Kidney (tissue), 14 donors: ENCODE data around the gene ADAMTS17. TPM values are rescaled to one million over a fixed set of nuclear protein-coding genes. Genes with fewer than 3 reads are reported as not detected.
A peak's percentile ranks its signal among the peaks of the same experiment; 100 is the strongest.

ENCODE experiments used
- DNase-seq, 5 donors: peaks; one replicate each; pipeline ENCODE4 v3.0.0-alpha.2; 2013 to 2020
- FAIRE-seq: peaks from 2 replicates; lab custom pipeline; 2012; peaks lifted over from hg19 to GRCh38; lab: Jason Lieb, UNC
- H3K27ac ChIP-seq, 2 donors: one replicate each; pipeline ENCODE4 v1.7.0; 2013; ENCODE audit warnings: low read depth in 2 of 2, low read length in 2 of 2, inconsistent platforms in 1 of 2
- H3K27me3 ChIP-seq: one replicate; pipeline ENCODE4 v1.7.1; 2013; ENCODE audit warnings: low read length, inconsistent platforms; ENCODE audit not compliant: control insufficient read depth, insufficient read depth
- H3K36me3 ChIP-seq, 3 donors: one replicate each; pipeline versions ENCODE4 v1.7.0 to v1.7.1; 2013; ENCODE audit warnings: low read length in 3 of 3, control low read depth in 1 of 3, inconsistent platforms in 1 of 3; ENCODE audit not compliant: insufficient read depth in 3 of 3, control insufficient read depth in 2 of 3
- H3K4me1 ChIP-seq, 3 donors: one replicate each; pipeline versions ENCODE4 v1.7.0 to v1.7.1; 2013; ENCODE audit warnings: low read length in 3 of 3, inconsistent platforms in 1 of 3, low read depth in 1 of 3; ENCODE audit not compliant: control insufficient read depth in 2 of 3, insufficient read depth in 2 of 3
- H3K4me3 ChIP-seq, 3 donors: one replicate each; pipeline versions ENCODE4 v1.7.0 to v1.8.1; 2013; ENCODE audit warnings: low read length in 3 of 3, control low read depth in 1 of 3, inconsistent platforms in 1 of 3
- H3K9ac ChIP-seq, 3 donors: one replicate each; pipeline versions ENCODE4 v1.7.0 to v1.7.1; 2013; ENCODE audit warnings: low read length in 3 of 3, control low read depth in 1 of 3, inconsistent platforms in 1 of 3
- H3K9me3 ChIP-seq, 3 donors: one replicate each; pipeline versions ENCODE4 v1.7.0 to v1.7.1; 2013; ENCODE audit warnings: low read length in 3 of 3, control low read depth in 1 of 3, inconsistent platforms in 1 of 3; ENCODE audit not compliant: control insufficient read depth in 2 of 3, insufficient read depth in 1 of 3
- intact Hi-C: fragments of 100-400 bp; cut with DNase I; formaldehyde crosslinking; loops from one replicate; pipeline ENCODE4 v1.11.1; 2022
- polyA plus RNA-seq: library from polyadenylated mRNA; stranded (reverse); fragments of 350-450 nt; fragmentation: Illumina TruSeq; extraction: RNeasy Lipid Tissue Mini Kit (QIAGEN cat#74804); gene quantifications from one replicate; pipeline ENCODE4 v1.2.3, GENCODE V29; 2014; ENCODE audit warnings: low read depth, low replicate concordance; ENCODE audit not compliant: insufficient read depth
- total RNA-seq: library from RNA; stranded (reverse); fragmentation: NEBNext Ultra II Directional; extraction: Animal tissue kit (Norgen Biotek cat#: 25700); gene quantifications from one replicate; pipeline ENCODE4 v1.2.1, GENCODE V29; 2021
- TF ChIP-seq, protein P1 (sequence below): IDR thresholded peaks from 3 replicates; pipeline ENCODE4 v1.5.1; 2012; ENCODE audit warnings: mild to moderate bottlenecking, moderate library complexity, borderline replicate concordance; ENCODE audit not compliant: insufficient read depth; ENCODE audit errors: extremely low read depth
- donor health status: control.
- donor health status: control.
- donor health status: control.
- donor health status: control.
- donor health status: control.
- donor health status: DM: yes; HTN: yes; CAD: no.
- donor health status: Normal renal cell carcinoma (clear cell type).

Gene ADAMTS17
- total and polyA plus RNA-seq, 2 donors from 2014 or later = 1.7 to 2.2 TPM

DNA sequence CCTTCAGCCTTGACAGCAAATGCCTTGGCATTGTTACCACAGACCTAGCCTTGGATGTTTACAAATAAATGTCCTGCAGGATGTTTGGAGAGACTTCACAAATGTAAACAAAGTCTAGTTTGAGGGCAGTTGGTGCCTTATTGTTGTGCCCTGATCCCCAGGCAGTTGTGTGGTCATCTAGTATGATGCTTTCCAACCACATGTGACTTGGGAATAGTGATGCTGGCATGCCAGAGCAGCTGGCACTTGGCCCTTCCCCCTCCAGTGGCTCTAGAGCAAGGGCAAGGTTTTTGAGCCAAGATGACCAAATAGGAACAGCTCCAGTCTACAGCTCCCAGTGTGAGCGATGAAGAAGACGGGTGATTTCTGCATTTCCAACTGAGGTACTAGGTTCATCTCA lies 258.2 kb downstream of the ADAMTS17 start:
- DNase-seq = no peak
- no peaks in the 10 kb centered on the region for H3K36me3 ChIP-seq
- no peaks in the 10 kb centered on the region for H3K4me1 ChIP-seq
- TF ChIP-seq, protein P1, sequence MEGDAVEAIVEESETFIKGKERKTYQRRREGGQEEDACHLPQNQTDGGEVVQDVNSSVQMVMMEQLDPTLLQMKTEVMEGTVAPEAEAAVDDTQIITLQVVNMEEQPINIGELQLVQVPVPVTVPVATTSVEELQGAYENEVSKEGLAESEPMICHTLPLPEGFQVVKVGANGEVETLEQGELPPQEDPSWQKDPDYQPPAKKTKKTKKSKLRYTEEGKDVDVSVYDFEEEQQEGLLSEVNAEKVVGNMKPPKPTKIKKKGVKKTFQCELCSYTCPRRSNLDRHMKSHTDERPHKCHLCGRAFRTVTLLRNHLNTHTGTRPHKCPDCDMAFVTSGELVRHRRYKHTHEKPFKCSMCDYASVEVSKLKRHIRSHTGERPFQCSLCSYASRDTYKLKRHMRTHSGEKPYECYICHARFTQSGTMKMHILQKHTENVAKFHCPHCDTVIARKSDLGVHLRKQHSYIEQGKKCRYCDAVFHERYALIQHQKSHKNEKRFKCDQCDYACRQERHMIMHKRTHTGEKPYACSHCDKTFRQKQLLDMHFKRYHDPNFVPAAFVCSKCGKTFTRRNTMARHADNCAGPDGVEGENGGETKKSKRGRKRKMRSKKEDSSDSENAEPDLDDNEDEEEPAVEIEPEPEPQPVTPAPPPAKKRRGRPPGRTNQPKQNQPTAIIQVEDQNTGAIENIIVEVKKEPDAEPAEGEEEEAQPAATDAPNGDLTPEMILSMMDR = no peak
- no peaks in the 10 kb centered on the region for H3K9me3 ChIP-seq
- intact Hi-C loops = no loop called here
- FAIRE-seq = no peak
- no peaks in the 10 kb centered on the region for H3K27me3 ChIP-seq
- no peak overlapping the region for H3K4me3 ChIP-seq
- H3K27ac ChIP-seq = no peak overlapping the region
- no peak overlapping the region for H3K9ac ChIP-seq

DNA sequence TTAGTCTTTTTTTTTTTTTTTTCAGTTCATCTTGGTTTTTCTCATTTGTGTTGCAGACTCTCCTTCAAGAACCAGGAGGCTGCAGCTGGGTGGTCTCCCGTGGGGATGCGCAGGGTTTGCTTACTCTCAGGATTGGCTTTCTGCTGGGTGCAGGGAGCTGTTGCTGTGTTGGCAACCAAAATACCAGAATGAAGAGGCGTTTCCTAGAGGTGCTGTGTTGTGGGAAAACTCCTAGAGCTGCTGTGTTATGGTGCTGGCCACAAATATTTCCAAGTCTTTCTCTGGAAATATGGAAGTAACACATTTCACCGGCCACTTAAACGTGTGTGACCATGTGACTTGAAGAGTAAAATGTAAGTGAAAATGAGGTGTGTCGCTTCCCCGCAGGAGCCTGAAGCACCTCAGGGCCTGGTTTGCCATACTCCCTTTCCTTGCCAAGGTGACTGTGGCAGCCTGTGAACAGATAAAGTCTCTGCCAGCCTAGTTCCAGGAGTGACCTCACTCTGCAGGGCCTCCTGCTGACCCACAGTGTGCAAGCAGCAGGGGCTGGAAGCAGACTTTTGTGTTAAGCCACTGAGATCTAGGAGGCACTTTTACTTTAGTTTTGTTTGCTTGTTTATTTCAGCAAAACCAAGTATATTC lies 258.9 kb downstream of the ADAMTS17 start:
- Histone ChIP-seq H3K27ac (no peak overlapping the region), H3K27me3 (no peaks in the 10 kb centered on the region), H3K4me3 (no peak overlapping the region), H3K36me3 (no peaks in the 10 kb centered on the region), H3K9ac (no peak overlapping the region), H3K9me3 (no peaks in the 10 kb centered on the region), H3K4me1 (no peaks in the 10 kb centered on the region)
- FAIRE-seq (no peak), DNase-seq (peak in 1 of 5 donors; percentile 2)
- TF ChIP-seq, protein P1 = no peak
- intact Hi-C loops = no loop called here

DNA sequence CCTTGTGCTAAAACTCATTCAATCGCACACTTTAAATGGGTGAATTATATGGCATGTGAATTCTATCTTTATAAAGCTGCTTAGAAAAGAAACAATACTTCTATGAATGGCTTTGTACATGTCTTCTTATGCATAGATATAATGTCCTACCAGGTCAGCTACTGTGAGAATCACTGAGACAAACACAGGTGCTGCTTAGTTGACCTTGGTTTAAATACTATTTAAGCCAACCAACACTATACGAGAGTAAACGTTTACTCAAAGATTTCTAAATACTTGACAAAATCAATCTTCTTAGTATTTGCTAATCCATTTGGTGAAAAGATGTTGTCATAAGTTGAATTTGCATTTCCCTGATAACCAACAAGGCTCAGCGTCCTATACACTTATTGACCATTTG lies 260.3 kb downstream of the ADAMTS17 start:
- Histone ChIP-seq H3K9me3 (no peaks in the 10 kb centered on the region), H3K4me1 (no peaks in the 10 kb centered on the region), H3K36me3 (no peaks in the 10 kb centered on the region), H3K4me3 (no peak overlapping the region), H3K27me3 (no peaks in the 10 kb centered on the region), H3K27ac (no peak overlapping the region), H3K9ac (no peak overlapping the region)
- no peak for FAIRE-seq
- TF ChIP-seq, protein P1 = no peak
- intact Hi-C loops = no loop called here
- no peak for DNase-seq
